GM13977 (cell line): ENCODE measurements around the gene RNF212B.
"Not testable (repeated sequence)": the region's sequence is repeated elsewhere in the genome, so short reads cannot be mapped to it uniquely, and the experiment has no call there.

Source experiments
- DNase-seq: peaks from one replicate; pipeline ENCODE4 v3.0.0; 2012; ENCODE audit warnings: low spot score
- in situ Hi-C: fragments of 300-500 bp; cut with MboI; formaldehyde crosslinking; loops from one replicate; pipeline ENCODE4 v1.12.0; 2022; ENCODE audit warnings: low sequenced_read_pairs, low pct_unique_long_range_greater_than_20kb, mixed read lengths, inconsistent platforms; ENCODE audit not compliant: unreplicated experiment
- TF ChIP-seq, protein P1 (sequence below): IDR thresholded peaks from 2 replicates; pipeline ENCODE4 v1.5.1; 2012; ENCODE audit warnings: mild to moderate bottlenecking, control low read depth; ENCODE audit not compliant: insufficient read depth; ENCODE audit errors: extremely low read depth, missing control alignments

The RNF212B gene

DNA sequence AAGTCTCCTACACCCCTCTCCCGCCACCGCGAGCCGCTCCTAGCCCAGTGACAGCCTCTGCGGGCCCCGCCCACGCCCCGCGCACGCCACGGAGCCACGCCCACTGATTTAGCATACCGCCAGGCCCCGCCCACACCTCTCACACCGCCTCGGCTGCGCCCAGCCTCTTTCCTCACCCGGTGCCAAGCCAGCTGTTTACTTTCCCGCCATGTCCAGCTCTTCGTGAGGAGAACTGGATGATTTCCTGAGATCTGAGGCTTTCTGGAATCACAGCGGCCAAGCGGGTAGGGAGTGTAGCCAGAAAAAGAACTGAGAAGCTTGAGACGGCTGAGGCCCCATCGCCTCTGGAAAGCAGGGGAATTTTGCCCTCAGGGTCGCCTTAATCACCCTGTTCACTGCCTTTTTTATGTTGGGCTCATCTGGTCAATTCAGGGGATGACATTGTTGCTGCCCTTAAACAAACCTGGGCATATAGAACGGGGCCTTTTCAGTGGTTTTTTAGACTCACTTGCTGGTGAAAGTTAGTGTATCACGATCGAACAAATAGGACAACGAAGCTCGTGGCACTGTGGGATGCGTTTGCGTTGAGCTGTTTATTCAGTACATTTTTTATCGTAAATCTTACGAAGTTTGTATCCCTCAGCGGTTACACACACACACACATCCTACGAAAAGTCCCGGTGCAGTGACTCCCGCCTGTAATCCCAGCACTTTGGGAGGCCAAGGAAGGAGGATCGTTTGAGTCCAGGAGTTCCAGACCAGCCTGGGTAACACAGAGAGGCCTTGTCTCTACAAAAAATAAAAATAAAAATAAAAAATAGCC is at the start of gene RNF212B:
TSS of gene RNF212B (plus strand) at position 165 of the 823 bp plus-strand sequence. CDS start 2,410 bp downstream, outside the sequence.
- DNase-seq: peak; percentile 86
- in situ Hi-C loops: no loop called here
- TF ChIP-seq, protein P1, sequence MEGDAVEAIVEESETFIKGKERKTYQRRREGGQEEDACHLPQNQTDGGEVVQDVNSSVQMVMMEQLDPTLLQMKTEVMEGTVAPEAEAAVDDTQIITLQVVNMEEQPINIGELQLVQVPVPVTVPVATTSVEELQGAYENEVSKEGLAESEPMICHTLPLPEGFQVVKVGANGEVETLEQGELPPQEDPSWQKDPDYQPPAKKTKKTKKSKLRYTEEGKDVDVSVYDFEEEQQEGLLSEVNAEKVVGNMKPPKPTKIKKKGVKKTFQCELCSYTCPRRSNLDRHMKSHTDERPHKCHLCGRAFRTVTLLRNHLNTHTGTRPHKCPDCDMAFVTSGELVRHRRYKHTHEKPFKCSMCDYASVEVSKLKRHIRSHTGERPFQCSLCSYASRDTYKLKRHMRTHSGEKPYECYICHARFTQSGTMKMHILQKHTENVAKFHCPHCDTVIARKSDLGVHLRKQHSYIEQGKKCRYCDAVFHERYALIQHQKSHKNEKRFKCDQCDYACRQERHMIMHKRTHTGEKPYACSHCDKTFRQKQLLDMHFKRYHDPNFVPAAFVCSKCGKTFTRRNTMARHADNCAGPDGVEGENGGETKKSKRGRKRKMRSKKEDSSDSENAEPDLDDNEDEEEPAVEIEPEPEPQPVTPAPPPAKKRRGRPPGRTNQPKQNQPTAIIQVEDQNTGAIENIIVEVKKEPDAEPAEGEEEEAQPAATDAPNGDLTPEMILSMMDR: no peak

GRCh38 chr14:23193432-23193831 is 44.3 kb upstream of the RNF212B start:
- TF ChIP-seq, protein P1: no peak

DNA sequence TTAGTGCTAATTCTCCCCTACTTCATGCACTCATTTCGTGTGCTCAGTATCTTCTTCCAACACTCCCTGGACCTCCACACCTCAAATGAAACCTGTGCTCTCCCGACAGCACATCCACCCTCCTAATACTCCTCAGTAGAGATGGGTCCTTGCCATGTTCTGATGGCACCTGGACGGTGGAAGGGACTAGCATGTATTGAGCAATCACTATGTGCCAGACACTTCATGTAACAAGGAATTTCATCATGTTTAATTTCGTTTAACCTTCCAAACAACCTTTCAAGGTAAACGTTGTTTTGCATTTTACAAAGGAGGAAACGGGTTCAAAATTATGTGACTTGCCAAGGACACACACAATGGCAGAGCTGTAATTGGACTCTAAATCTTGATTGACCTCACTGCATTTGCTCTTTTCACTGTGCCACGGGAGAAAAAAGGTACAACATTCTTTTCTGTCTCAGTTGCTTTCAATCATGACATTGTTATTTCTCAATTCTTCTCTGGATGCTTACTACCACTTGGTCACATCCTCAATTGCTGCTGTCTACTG is 42.1 kb upstream of the RNF212B start:
- DNase-seq: no peak
- in situ Hi-C loops: no loop called here
- TF ChIP-seq, protein P1: no peak

More at GRCh38 chr14:23193432-23193831, 44.3 kb upstream of the RNF212B start:
- in situ Hi-C loops: no loop called here
- no peak for DNase-seq

GRCh38 chr14:23196487-23196886 is 41.2 kb upstream of the RNF212B start:
- DNase-seq, in situ Hi-C loops: not testable (repeated sequence)

- DNase-seq, in situ Hi-C loops: not testable (repeated sequence)
Observed at GRCh38 chr14:23199141-23199540, 38.6 kb upstream of the RNF212B start.

DNA sequence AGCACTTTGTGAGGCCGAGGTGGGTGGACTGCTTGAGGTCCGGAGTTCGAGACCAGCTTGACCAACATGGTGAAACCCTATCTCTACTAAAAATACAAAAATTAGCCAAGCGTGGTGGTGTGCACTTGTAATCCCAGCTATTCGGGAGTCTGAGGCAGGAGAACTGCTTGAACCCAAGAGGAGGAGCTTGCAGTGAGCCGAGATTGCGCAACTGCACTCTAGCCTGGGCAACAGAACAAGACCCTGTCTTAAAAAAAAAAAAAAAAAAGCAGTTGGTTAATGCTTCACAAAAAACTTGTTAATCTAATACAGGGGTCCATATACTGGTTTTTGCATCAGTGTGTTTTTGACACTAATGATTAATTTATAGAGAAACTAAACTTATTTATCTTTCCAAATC is 35.7 kb upstream of the RNF212B start:
- TF ChIP-seq, protein P1: no peak
- in situ Hi-C loops: no loop called here
- no peak for DNase-seq

DNA sequence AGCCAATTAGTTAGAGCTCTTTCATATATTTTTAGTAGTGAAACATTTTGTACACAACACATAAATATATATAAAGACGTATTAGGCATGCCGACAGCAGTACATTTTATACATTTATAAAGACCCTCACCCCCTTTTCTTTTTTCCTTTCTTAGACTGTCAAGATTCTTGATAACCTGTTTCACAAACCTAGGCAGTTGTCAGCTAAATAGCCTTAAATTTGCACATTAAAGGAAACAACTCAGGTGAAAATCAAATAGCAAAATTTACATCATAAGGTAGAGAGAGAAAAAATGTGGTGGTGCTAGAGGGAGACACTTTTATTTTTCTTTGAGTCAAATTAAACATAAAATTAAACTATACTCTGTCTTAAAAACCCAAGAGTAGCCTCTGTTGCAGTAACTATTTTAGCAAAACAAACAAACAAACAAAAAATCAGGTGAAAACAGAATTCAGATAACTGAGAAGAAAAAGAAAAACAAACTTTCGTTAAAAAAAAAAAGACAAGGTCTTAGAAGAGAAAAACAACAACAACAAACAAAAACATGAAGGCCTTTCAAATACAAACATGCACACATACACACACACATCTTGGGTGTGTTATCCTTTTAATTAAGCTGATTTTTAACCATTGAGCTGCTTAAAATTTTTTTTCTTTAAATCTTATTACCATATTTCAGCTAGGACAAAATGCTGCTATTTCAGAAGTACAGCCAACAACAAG is 31.2 kb upstream of the RNF212B start:
- DNase-seq: no peak
- in situ Hi-C loops: no loop called here
- TF ChIP-seq, protein P1: no peak
